ENCODE measurements around the gene RAX. TPM values are rescaled to one million over a fixed set of nuclear protein-coding genes. Genes with fewer than 3 reads are reported as not detected.

RAX gene
- total and polyA plus RNA-seq, 2 of the 8 experiments (the other 6 are each of a cell fraction or from before 2014, with no cell fraction given) = 0.12 to 0.52 TPM

- Histone ChIP-seq H3K9ac (replicated peaks in 1 of 4; ENCODE audit: extremely low read depth in 1 of 4, low read depth in 3 of 4, low read length in 3 of 4) (no peak overlapping the region; a peak in 1 of 7 replicates), H3K4me3 (ENCODE audit: extremely low read depth in 1 of 4, insufficient read depth in 2 of 4, low read depth in 3 of 4, low read length in 4 of 4) (peak overlapping the region; percentile 38 to 73 (median 57); a peak in 7 of 8 replicates), H2AK5ac (ENCODE audit: low read depth, low read length) (no peak overlapping the region), H3K27me3 (replicated peaks in 1 of 4; ENCODE audit: control insufficient read depth in 3 of 4, extremely low read depth in 1 of 4, insufficient read depth in 3 of 4, low read length in 3 of 4) (peaks cover 72 to 98% (median 90%) of the 10 kb centered on the region in 4 experiments), H3K79me1 (ENCODE audit: low read depth, low read length) (no peaks in the 10 kb centered on the region), H3K4ac (replicated peaks; ENCODE audit: insufficient read length, low read depth, low read length) (no peak overlapping the region), H3K36me3 (ENCODE audit: control insufficient read depth in 2 of 4, insufficient read depth in 4 of 4, low read length in 3 of 4) (no peaks in the 10 kb centered on the region; a peak in 1 of 8 replicates), H3K23me2 (ENCODE audit: low read depth, low read length) (peaks cover 19% of the 10 kb centered on the region; the same call in 1 of the 2 replicates), H3K4me1 (replicated peaks in 1 of 4; ENCODE audit: control insufficient read depth in 3 of 4, insufficient read depth in 4 of 4, low read length in 3 of 4) (peaks cover 15 to 32% (median 20%) of the 10 kb centered on the region in 4 experiments), H3K27ac (ENCODE audit: low read depth, low read length) (no peak overlapping the region), H3K79me2 (ENCODE audit: control insufficient read depth in 1 of 2, insufficient read depth in 2 of 2, low read length in 2 of 2) (no peaks in the 10 kb centered on the region), H2BK20ac (ENCODE audit: low read length) (no peak overlapping the region), H3K18ac (ENCODE audit: extremely low read depth, low read length) (no peak overlapping the region), H2BK5ac (ENCODE audit: low read depth, low read length) (no peak overlapping the region), H2BK15ac (ENCODE audit: low read length) (peak overlapping the region; percentile 88; the same call in 1 of the 2 replicates), H3K4me2 (ENCODE audit: insufficient read depth in 1 of 2, low read depth in 2 of 2, low read length in 2 of 2) (peak overlapping the region; percentile 89 to 91), H2BK12ac (ENCODE audit: low read depth, low read length) (0 out of 2 replicates have a peak overlapping the region, but pooled peaks have one; percentile 50), H2BK120ac (replicated peaks; ENCODE audit: low read depth, low read length) (no peak overlapping the region), H4K20me1 (replicated peaks in 1 of 2; ENCODE audit: control insufficient read depth in 1 of 2, insufficient read depth in 2 of 2, low read length in 2 of 2) (peaks cover 12% of the 10 kb centered on the region in 2 experiments), H4K91ac (replicated peaks; ENCODE audit: insufficient read length, low read length) (no peak overlapping the region), H4K8ac (ENCODE audit: extremely low read depth, insufficient read depth, low read length) (peak overlapping the region; percentile 53), H3K56ac (replicated peaks; ENCODE audit: insufficient read length, low read depth, low read length) (no peak overlapping the region), H3K23ac (ENCODE audit: insufficient read length) (no peak overlapping the region), H2AFZ (ENCODE audit: low read length) (peak overlapping the region; percentile 42; the same call in 1 of the 2 replicates), H3K14ac (ENCODE audit: insufficient read length) (no peak overlapping the region), H3K9me3 (ENCODE audit: insufficient read depth in 2 of 2, low read depth in 1 of 2, low read length in 1 of 2) (no peaks in the 10 kb centered on the region), H4K5ac (ENCODE audit: insufficient read length, low read depth, low read length) (no peak overlapping the region)
- ChIA-PET CTCF (ENCODE audit: partially characterized antibody) (interaction anchor here (0.7 to 15.5 kb wide), 13 partner anchors 8 to 189 kb away, joined by 3 to 129 read pairs (median 4); partner anchors contain the start of gene GRP), POLR2A (ENCODE audit: partially characterized antibody) (interaction anchor here (0.9 to 2.5 kb wide), 3 partner anchors 8 to 32 kb away, joined by 4 to 10 read pairs (median 7); no protein-coding TSS in a partner anchor)
- 6% methylated on average over 42 of the region's 52 CpGs; no CpG with 5 or more reads in 1 of the 2 experiments for WGBS, 2 experiments (ENCODE audit: extremely low coverage in 1 of 2, insufficient coverage in 1 of 2, insufficient read length in 1 of 2, insufficient replicate concordance in 2 of 2, low coverage in 1 of 2, low lambda C conversion rate in 2 of 2, missing lambda C conversion rate in 1 of 2)
- DNase-seq (ENCODE audit: low read depth in 1 of 2, low spot score in 2 of 2) (peak in 1 of 2 experiments; percentile 78), FAIRE-seq (no peak)
- TF ChIP-seq SIN3A (conservative IDR thresholded peaks at IDR 0.05 in 1 of 2, IDR thresholded peaks at IDR 0.05 in 1 of 2; ENCODE audit: low read depth in 1 of 2, low read length in 2 of 2) (no peak), TBP (IDR thresholded peaks at IDR 0.05; ENCODE audit: low read depth, low read length) (no peak), BCL11A (IDR thresholded peaks at IDR 0.05; ENCODE audit: low read depth in 2 of 2, low read length in 2 of 2) (no peak), GABPA (IDR thresholded peaks at IDR 0.05; ENCODE audit: borderline replicate concordance, insufficient read depth, low read length) (no peak), POLR2A (IDR thresholded peaks at IDR 0.05; ENCODE audit: control extremely low read depth in 1 of 2, low read depth in 2 of 2, low read length in 2 of 2) (no peak), BACH1 (IDR thresholded peaks at IDR 0.05; ENCODE audit: low read length) (no peak), RNF2 (IDR thresholded peaks at IDR 0.05; ENCODE audit: borderline replicate concordance, low read depth, low read length, missing control alignments, poor library complexity, severe bottlenecking) (peak; percentile 88)
- TF ChIP-seq, protein P1, sequence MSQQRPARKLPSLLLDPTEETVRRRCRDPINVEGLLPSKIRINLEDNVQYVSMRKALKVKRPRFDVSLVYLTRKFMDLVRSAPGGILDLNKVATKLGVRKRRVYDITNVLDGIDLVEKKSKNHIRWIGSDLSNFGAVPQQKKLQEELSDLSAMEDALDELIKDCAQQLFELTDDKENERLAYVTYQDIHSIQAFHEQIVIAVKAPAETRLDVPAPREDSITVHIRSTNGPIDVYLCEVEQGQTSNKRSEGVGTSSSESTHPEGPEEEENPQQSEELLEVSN (IDR thresholded peaks at IDR 0.05) = no peak
Observed at GRCh38 chr18:59272221-59272888, 899 bp downstream of the RAX start.
